Renal cortical epithelial cell (primary cell): ENCODE data around the gene OR4S2. TPM values are rescaled to one million over a fixed set of nuclear protein-coding genes. Genes with fewer than 3 reads are reported as not detected.

Source experiments
- DNase-seq: peaks from one replicate; pipeline ENCODE4 v3.0.0-alpha.2; 2011; ENCODE audit warnings: low read depth
- total RNA-seq: library from RNA; depleted of rRNA; stranded (reverse); fragments of >200 nt; gene quantifications from 2 replicates; pipeline ENCODE4 v1.2.3, GENCODE V29; 2014

Gene OR4S2, protein sequence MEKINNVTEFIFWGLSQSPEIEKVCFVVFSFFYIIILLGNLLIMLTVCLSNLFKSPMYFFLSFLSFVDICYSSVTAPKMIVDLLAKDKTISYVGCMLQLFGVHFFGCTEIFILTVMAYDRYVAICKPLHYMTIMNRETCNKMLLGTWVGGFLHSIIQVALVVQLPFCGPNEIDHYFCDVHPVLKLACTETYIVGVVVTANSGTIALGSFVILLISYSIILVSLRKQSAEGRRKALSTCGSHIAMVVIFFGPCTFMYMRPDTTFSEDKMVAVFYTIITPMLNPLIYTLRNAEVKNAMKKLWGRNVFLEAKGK
- not detected in 2 replicates for total RNA-seq

DNA sequence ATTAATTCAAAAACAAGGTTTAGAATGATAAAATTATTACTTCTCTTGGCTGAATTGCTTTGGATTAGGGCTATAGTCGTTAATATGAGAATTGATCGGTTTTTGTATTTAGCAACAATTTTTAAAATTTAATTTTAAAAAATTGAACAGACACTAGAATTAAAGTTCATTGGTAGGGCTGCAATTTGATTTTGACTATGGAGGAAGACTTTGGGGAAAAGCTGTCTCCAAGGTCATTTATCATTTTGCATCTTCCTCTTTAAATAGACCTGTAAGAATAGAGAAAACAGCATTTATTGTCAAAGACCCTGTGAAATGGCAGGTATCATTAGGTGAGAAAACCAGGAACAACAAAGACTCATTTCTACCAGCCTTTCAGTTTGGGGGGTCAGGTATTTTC, at the start of gene OR4S2:
Gene OR4S2, plus strand, starts transcription at position 301 of the 400 bp plus-strand sequence. CDS start 2,577 bp downstream, outside the sequence.
- no peak for DNase-seq

DNA sequence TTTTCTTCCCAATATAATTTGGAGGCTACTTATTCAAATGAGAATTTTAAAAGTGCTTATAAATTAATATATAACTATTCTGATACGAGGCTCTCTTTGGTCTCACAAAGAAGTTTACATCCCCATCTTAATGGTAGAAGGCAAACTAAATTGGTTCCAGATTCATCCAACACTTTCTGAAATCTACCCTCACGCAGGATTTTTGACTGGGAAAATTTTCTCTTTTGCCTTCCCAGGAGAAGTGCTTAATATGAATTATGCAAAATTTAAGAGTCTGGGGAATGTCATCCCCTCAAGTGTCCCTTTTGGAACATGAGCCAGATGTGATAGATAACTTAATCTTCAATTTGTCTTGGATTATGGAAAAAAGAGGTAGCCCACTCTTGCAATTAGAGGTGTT, 40.6 kb upstream of the OR4S2 start, which contains the start of gene OR4C11:
Gene OR4C11, minus strand, starts transcription at position 101 of the 400 bp plus-strand sequence. CDS start 3,272 bp downstream, outside the sequence.
- DNase-seq, result no peak

GRCh38 chr11:55624531-55624930, 23.6 kb upstream of the OR4S2 start:
- no peak for DNase-seq

GRCh38 chr11:55634813-55635212, 13.3 kb upstream of the OR4S2 start, which contains the start of gene OR4P4:
Gene OR4P4 (plus strand): TSS chr11:55635113.
- DNase-seq, result no peak

DNA sequence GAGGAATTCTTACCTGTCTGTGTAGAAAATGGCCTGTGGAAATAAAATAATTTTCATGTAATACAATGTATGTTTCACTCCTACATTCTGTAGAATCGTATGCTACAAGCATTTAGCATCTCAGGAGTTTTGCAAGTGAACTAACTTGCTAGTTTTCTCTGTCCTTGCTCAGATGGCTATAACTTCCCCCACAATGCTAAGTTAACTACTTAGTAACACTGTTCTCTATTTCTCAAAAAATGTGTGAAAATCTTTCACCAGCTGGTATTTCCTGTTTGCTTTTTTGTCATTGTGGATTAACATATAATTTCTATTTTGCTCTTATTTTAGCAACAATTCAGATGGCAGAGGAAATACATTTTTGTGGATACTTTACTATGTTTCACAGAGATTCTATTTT, 4.4 kb downstream of the OR4S2 start:
- no peak for DNase-seq

DNA sequence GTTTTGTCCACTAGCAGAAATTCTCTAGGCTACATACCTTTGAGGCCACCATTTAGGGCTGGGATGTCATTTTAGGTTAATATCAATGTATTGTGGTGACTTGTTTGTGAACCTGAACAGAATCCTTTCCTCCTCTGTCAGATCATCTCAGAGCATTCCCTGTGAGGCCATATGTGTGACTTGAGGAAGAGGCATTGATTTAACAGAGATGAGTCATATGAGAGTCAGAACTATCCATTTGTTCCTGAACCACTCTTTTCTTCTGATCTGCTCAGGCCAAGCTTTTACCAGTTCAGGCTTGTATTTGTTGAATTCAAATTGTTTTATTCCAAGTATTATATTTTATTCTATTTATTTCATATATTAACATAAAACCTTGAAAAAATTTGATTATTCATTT, 7.0 kb downstream of the OR4S2 start:
- DNase-seq, result no peak

DNA sequence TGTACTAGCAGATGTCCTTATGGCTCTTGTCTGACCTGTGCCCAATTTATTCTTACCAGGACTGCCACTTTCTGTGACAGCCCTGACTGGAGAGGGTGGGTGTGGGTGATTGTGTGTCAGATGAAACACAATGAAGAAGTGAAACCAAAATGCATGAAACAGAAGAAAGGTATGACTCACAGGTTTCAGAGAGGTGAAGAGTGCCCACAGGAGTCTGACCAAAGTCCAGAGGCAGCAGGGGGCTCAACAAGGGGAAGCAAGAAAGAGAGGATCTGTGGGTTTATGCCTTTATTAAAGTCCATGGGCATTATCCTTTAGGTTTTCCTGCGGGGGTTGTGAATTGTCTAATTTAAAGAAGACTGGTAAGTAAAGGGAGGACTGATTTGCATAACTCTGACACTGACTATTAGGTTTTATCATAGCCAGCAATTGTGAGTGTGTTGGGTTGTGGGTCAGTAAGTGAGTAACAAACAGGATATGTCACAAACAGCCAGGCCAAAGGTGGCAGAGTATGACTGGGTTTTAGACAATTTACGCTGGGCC, 10.0 kb downstream of the OR4S2 start:
- DNase-seq, result no peak

DNA sequence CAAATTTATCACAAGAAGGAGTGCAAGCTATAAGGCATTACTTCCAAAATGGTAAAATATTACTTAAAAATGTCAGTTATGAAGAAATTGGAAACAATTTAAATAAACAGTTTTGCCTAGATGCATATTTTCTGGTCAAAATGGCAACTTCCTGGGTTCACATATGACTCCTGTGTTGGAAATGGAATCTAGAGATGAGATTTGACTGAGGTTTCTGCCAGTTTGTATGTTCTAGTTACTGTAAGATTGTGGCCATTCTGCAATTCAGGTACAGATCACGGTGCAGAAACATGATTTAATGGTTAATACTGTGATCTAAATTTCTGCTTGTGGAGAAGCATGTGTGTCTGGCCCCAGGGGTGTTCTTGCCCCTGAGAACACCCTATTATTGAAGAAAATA, 10.5 kb downstream of the OR4S2 start:
- DNase-seq, result no peak

GRCh38 chr11:55661901-55662300, 13.8 kb downstream of the OR4S2 start, which contains the start of gene OR4C6:
Gene OR4C6 (plus strand): TSS chr11:55662201. CDS start chr11:55665167, 2,966 bp downstream.
- DNase-seq, result no peak

GRCh38 chr11:55669376-55669775, 21.2 kb downstream of the OR4S2 start:
- DNase-seq, result no peak

GRCh38 chr11:55673860-55674259, 25.7 kb downstream of the OR4S2 start:
- DNase-seq, result no peak

DNA sequence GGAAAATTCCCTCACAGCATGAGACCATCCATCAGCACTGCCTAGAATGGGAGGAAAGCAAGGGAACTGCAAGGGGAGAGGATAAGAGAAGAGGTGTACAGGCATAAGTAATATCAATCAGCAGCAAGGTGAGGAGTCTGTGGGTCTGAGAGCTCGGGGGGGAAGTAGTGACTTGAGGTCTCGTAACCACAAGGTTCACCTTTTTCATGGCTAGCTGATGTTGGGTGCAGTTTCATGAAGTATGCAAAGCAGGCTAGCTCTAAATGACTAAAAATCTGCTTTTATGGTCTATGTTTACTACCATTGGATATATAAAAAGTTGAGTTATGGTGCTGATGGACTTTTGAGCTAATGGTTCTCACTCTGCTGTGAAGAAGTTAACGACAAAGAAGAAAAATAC, 49.7 kb downstream of the OR4S2 start:
- DNase-seq, result no peak

GRCh38 chr11:55701429-55701828, 53.3 kb downstream of the OR4S2 start:
- no peak for DNase-seq

Other genes with a start within 250 kb of the OR4S2 start
- gene OR4C15, start 93.9 kb upstream of the OR4S2 start, total RNA-seq, result not detected in 2 replicates
- not detected in 2 replicates for gene OR4C16, start 76.2 kb upstream of the OR4S2 start, total RNA-seq
- gene OR4C11, start 40.7 kb upstream of the OR4S2 start, total RNA-seq, result not detected in 2 replicates
- gene OR4P4, start 13.2 kb upstream of the OR4S2 start, total RNA-seq, result not detected in 2 replicates
- gene OR4C6, start 13.9 kb downstream of the OR4S2 start, total RNA-seq, result not detected in 2 replicates
- not detected in 2 replicates for gene OR5D13, start 125.1 kb downstream of the OR4S2 start, total RNA-seq
- gene OR5D14, start 147.2 kb downstream of the OR4S2 start, total RNA-seq, result not detected in 2 replicates
- gene OR5L1, start 163.0 kb downstream of the OR4S2 start, total RNA-seq, result not detected in 2 replicates
- not detected in 2 replicates for gene OR5D18, start 171.3 kb downstream of the OR4S2 start, total RNA-seq
- not detected in 2 replicates for gene OR5L2, start 178.9 kb downstream of the OR4S2 start, total RNA-seq
- gene OR5D16, start 190.4 kb downstream of the OR4S2 start, total RNA-seq, result not detected in 2 replicates
- not detected in 2 replicates for gene TRIM51, start 235.0 kb downstream of the OR4S2 start, total RNA-seq